Right ventricle myocardium inferior (tissue), 1 donor: Measurements from ENCODE around the gene UBL5. TPM values are rescaled to one million over a fixed set of nuclear protein-coding genes. Genes with fewer than 3 reads are reported as not detected.
A peak's percentile ranks its signal among the peaks of the same experiment; 100 is the strongest.
"Not testable (repeated sequence)": the region's sequence is repeated elsewhere in the genome, so short reads cannot be mapped to it uniquely, and the experiment has no call there.

Experiments
- ATAC-seq: fragments of 200-7000 bp; cut with Tn5 transposase; one replicate; pipeline ENCODE4 v1.9.1; 2020; ENCODE audit warnings: mild to moderate bottlenecking, moderate library complexity
- DNase-seq: peaks from one replicate; pipeline ENCODE4 v3.0.0; 2021; ENCODE audit errors: missing footprints
- intact Hi-C: fragments of 100-400 bp; cut with DNase I; formaldehyde crosslinking; loops from one replicate; pipeline ENCODE4 v1.11.0; 2022
- long read RNA-seq: library from polyadenylated mRNA; unstranded; transcript quantifications from one replicate; pipeline ENCODE4 v2.0.0, GENCODE V29; 2021
- total RNA-seq: library from RNA; stranded (reverse); fragmentation: NEBNext Ultra II Directional; extraction: Animal tissue kit (Norgen Biotek cat#: 25700); gene quantifications from one replicate; pipeline ENCODE4 v1.2.1, GENCODE V29; 2021
- donor health status: DM: no; HTN: yes; CAD: no; lungs with severe emphysema.

Gene UBL5
- 581 TPM for total RNA-seq
- long read RNA-seq, transcript UBL5-202 (5 exons, 432 nt), result major isoform, 101 of 151 reads
- long read RNA-seq, transcript UBL5-201 (5 exons, 513 nt), result minor isoform, 22 of 151 reads
- long read RNA-seq, partial matches to known transcripts, result 23 of 151 reads
- long read RNA-seq, other reads (novel, unspliced or antisense), result 5 of 151 reads

DNA sequence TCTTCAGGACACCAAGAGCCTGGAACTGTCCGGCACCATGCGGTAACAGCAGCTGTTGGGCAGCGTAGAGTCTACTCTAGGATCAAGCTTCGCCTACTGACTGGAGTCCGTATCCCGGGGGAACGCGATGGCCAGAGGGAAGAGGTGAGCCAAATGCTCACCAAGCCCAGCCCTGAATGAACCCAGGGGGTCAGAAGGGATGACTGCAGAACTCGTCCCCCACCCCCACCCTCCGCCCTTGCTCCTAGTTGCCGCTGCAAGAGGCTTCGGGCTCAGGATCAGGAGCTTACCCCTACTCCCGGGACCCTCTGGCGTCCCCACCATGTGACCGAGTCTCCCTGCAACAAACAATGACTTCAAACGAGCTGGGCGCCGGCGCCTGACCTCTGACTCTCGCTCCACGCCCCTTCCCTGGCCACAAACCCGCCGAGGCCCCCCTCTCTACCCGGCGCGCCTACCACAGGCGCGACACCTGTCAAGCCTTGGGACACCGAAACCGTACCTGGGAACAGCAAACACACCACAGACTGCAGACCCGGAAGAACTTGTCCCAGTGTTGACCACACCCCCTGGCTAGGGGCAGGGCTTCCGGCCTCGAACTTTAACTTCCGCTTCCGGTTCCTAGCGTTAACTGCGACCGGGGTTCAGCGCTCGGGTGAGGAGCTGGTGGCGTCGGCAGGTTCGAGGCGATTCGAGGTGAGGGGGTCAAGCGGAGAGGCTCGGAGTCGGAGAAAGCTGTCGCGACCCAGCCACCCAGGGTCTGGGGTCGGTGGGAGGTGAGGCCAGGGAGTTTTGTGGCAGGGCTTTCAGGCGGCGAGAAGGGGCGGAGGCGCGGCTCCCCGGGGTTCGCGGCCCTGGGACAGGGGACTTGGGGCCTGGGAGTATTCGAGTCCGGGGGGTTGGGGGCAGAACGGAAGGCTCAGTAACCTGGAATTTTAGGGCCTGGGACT, at the start of gene UBL5:
UBL5 (plus strand) TSS at position 630 of the 950 bp plus-strand sequence. CDS start 420 bp downstream, outside the sequence.
- DNase-seq (peak; percentile 94), ATAC-seq (peak; percentile 95)
- intact Hi-C loops, result no loop called here

DNA sequence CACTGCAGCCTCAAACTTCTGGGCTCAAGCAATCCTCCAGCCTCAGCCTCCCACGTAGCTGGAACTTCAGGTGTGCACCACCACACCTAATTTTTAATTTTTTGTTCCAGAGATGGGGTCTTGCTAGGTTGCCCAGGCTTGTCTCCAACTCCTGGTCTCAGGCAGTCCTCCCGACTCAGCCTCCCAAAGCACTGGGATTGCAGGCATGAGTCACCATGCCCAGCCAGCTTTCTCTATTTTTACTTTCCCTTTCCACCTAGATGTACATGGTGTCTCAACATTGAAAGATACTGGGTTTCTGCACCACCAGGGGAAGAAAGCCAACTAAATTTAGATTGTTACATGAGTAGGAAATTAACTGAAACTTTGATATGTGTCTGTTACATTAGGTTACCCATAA, 45.4 kb upstream of the UBL5 start:
- no peak for DNase-seq
- no peak for ATAC-seq
- intact Hi-C loops, result no loop called here

DNA sequence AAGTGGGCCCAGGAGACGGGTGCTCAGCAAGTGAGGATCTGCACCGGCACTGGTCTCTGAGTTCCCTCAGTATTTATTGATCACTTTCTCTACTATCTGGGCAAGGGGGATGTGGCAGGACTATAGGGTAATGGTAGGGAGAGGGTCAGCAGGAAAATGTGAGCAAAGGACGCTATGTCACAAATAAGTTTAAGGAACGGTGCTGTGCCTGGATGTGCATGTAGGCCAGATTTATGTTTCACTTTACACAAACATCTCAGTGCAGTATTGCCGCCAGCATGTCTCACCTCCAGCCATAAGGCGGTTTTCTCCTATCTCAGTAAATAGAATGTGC, 43.6 kb upstream of the UBL5 start:
- intact Hi-C loops, result loop anchor here (2.0 kb wide), 1 partner anchor 15 kb away; the partner anchor contains the start of gene ZNF846
- not testable (repeated sequence) for DNase-seq, ATAC-seq

DNA sequence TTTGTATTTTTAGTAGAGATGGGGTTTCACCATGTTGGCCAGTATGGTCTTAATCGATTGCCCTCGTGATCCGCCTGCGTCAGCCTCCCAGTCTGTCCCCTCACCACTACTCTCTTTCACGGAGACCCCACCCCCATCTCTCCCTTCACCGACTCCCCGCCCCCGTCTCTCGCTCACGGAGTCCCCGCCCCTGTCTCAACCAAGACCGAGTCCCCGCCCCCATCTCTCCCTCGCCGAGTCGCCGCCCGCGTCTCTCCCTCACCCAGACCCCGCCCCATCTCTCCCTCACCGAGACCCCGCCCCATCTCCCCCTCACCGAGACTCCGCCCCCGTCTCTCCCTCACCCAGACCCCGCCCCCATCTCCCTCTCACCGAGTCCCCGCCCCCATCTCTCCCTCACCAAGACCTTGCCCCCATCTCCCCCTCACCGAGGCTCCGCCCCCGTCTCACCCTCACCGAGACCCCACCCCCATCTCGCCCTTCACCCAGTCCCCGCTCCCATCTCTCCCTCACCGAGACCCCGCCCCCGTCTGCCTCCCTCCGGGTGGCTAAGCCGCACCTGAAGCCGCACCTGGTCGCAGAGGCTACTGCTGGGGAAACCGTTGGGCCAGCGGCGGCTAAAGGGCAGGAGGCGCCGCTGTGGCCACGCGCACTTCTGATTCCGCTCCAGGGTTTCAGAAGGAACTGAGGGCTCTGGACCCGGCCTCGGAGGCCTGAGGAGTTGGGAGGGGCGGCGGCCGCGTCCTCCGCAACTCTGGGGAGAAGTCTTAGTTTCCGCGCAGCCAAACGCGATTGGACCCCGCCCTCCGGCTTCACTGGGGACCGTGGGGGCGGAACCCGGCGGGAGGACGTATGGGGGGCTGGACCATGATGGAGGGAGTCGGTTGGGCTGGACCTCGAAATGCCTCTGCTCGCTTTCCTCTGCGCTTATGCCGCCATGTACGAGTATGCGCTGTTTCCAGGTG, 42.1 kb upstream of the UBL5 start:
- DNase-seq (peak; percentile 97), ATAC-seq (peak; percentile 93)
- intact Hi-C loops, result loop anchor here (2.0 kb wide), 1 partner anchor 17 kb away; the partner anchor contains the start of gene ZNF846

DNA sequence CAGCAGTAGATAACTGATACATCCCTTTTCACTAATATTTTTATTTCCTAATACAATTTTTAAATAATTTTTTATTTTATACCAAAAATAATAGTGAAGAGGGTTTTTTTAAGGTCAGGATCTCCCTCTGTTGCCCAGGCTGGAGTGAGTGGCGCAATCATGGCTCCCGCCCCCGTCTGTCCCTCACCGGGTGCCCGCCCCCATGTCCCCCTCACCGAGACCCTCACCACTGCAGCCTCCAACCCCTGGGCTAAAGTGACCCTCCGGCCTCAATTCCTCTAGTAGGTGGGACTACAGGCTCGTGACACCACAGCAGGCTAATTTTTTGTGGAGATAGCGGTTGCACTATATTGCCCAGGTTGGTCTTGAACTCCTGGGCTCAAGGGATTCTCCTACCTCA, 41.4 kb upstream of the UBL5 start:
- ATAC-seq (no peak), DNase-seq (no peak)
- intact Hi-C loops, result no loop called here

DNA sequence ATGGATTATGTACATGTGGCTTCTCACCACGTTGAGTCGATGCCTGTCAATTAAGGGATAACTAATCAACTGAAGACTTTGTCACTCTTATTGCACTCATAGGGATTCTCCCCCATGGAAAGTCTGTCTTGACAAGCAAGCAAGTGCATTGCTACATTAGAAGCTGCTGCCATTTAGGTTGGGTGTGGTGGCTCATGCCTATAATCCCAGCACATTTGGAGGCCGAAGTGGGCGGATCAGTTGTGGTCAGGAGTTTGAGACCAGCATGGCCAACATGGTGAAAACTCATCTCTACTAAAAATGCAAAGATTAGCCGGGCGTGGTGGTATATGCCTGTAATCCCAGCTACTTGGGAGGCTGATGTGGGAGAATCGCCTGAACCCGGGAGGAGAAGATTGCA, 40.9 kb upstream of the UBL5 start:
- intact Hi-C loops, result no loop called here
- ATAC-seq (no peak), DNase-seq (no peak)

DNA sequence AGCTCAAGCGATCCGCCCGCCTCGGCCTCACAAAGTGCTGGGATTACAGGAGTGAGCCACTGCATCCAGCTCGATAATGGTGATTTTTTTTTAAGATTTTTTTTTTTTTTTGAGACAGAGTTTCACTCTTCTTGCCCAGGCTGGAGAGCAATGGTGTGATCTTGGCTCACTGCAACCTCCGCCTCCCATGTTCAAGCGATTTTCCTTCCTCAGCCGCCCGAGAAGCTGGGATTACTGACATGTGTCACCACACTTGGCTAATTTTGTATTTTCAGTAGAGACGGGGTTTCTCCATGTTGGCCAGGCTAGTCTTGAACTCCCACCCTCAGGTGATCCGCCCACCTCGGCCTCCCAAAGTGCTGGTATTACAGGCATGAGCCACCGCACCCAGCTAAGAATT, 39.1 kb upstream of the UBL5 start:
- ATAC-seq, intact Hi-C loops, DNase-seq: not testable (repeated sequence)

DNA sequence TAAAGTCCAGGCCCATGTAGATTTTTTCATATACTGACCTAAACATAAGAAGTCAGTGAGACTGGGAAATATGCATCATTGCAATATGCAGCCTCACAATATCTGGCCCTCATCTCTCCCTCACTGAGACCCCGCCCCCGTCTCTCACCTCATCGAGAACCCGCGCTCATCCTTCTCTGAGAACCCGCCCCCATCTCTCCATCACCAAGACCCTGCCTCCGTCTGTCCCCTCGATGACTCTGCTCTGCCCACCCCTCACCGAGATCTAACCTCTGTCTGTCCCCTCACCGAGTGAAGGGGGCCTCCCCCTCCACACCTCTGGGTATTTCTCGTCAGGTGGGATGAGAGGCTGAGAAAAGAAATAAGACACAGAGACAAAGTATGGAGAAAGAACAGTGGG, 38.7 kb upstream of the UBL5 start:
- intact Hi-C loops, result no loop called here
- ATAC-seq, result no peak
- DNase-seq, result no peak

DNA sequence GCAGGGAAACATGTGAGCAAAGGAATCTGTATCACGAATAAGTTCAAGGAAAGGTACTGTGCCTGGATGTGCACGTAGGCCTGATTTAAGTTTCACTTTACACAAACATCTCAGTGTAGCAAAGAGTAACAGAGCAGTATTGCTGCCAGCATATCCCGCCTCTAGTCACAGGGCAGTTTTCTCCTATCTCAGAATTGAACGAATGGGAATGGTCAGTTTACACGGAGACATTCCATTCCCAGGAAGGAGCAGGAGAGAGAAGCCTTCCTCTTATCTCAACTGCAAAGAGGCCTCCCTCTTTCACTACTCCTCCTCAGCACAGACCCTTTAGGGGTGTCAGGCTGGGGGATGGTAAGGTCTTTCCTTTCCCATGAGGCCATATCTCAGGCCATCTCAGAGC, 38.1 kb upstream of the UBL5 start:
- intact Hi-C loops, ATAC-seq, DNase-seq: not testable (repeated sequence)

DNA sequence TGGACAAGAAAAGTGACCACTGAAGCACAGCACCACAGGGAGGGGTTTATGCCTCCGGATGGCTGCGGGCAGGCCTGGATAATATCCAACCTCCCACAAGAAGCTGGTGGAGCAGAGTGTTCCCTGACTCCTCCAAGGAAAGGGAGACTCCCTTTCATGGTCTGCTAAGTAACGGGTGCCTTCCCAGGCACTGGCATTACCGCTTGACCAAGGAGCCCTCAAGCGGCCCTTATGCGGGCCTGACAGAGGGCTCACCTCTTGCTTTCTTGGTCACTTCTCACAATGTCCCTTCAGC, 36.7 kb upstream of the UBL5 start:
- intact Hi-C loops, result loop anchor here (5.0 to 10.0 kb wide), 4 partner anchors 356 to 956 kb away; partner anchors contain the start of genes MBD3L1, ZNF266, ZNF317 and ZNF558
- not testable (repeated sequence) for DNase-seq

DNA sequence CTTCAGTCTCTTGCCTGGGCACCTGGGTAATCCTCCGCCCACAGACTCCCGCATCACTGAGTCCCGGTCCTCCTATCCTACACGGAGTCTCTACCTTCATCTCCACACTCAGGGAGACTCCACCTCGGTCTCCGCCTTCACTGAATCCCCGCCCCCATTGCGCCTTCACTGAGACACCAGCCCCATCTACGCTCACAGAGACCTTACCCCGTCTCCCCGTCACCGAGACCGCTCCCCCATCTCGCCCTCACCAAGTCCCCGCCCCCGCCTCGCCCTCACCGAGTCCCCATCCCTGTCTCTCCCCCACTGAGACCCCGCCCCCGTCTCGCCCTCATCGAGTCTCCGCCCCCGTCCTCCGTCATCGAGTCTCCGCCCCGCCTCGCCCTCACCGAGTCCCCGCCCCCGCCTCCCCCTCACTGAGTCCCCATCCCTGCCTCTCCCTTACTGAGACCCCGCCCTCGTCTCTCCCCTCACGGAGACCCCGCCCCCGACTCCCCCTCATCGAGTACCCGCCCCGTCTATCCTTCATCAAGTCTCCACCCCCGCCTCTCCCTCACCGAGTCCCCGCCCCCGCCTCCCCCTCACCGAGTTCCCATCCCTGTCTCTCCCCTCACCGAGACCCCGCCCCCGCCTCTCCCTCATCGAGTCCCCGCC, 36.0 kb upstream of the UBL5 start:
- intact Hi-C loops, result loop anchor here (1.0 to 10.0 kb wide), 5 partner anchors 28 to 957 kb away; partner anchors contain the start of genes FBXL12, MBD3L1, ZNF266 and ZNF317
- DNase-seq, result peak; percentile 97
- peak; percentile 81 for ATAC-seq

More for the DNA sequence above, 36.7 kb upstream of the UBL5 start:
- not testable (repeated sequence) for ATAC-seq

DNA sequence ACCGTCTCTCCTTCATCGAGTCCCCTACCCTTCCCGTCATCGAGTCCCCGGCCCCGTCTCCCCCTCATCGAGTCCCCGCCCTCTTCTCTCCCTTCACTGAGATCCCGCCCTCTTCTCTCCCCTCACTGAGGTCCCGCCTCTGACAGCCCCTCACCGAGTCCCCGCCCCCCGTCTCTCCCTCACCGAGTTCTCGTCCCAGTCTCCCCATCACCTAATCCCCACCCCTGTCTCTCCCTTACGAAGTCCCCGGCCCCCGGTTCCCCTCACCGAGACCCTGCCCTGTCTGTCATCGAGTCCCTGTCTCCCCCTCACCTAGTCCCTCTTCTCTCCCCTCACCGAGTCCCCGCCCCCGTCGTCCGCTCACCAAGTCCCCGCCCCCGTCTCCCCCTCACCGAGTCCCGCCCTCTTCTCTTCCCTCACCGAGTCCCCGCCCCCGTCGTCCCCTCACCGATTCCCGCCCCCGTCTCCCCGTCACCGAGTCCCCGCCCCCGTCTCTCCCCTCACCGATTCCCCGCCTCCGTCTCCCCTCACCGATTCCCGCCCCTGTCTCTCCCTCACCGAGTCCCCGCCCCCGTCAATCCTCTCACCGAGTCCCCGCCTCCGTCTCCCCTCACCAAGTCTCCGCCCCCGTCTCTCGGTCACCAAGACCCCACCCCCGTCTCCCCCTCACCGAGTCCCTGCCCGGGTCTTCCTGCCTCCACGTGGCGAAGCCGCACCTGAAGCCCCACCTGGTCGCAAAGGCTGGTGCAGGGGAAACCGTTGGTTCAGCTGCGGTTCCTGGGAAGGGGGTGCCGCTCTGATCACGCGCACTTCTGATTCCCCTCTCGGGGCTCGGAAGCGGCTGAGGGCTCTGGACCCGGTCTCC, 35.3 kb upstream of the UBL5 start:
- intact Hi-C loops, result loop anchor here (1.0 to 10.0 kb wide), 5 partner anchors 27 to 958 kb away; partner anchors contain the start of genes FBXL12, MBD3L1, ZNF266 and ZNF317
- DNase-seq (peak; percentile 97), ATAC-seq (peak; percentile 76)

DNA sequence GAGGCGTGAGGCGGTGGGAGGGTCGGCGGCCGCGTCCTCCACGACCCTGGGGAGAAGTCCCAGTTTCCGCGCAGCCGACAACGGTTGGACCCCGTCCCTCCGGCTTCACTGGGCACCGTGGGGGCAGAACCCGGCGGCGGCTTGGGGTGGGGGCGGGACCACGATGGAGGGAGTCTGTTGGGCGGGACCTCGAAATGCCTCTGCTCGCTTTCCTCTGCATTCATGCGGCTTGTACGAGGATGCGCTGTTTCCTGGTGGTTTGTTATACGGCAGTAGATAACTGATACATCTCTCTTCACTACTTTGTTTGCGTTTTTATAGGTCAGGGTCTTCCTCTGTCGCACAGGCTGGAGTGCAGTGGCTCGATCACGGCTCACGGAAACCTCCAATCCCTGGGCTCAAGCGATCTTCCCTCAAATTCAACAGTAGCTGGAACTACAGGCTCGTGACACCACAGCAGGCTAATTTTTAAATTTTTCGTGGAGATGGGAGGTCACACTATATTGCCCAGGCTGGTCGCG, 34.6 kb upstream of the UBL5 start:
- intact Hi-C loops, result loop anchor here (5.0 to 10.0 kb wide), 4 partner anchors 358 to 958 kb away; partner anchors contain the start of genes MBD3L1, ZNF266, ZNF317 and ZNF558
- DNase-seq (peak; percentile 81), ATAC-seq (peak; percentile 17)

DNA sequence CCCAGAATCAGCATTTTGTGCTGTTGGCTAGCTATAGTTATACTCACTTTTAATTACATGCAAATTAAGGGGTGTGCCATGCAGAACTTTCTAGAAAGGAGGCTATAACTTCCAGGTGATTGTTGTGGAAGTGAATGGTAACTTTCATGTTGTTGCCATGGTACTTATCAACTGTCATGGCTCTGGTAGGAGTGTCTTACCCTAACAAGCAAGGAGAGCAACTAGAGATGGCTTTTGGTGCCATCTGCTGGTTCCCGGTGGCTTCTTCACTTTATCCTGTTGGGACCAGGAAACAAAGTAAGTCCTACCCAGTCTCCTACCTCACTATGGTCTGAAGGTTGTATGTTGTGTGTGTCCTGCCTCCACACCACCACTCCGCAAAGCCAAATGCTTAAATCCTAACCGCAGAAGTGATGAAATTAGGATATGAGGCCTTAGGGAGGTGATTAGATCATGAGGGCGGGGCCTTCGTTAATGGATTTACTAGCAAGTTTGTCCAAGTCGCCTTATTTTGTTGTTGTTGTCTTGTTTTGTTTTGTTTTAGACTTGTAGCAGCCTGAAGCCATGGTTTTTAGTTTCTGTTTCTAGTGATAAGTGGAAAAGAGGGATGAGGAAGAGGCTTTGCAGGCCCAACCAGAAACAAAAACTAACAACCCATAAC, 31.5 kb upstream of the UBL5 start:
- DNase-seq (peak; percentile 80), ATAC-seq (peak; percentile 24)
- intact Hi-C loops, result loop anchor here (1.0 to 10.0 kb wide), 5 partner anchors 171 to 961 kb away; partner anchors contain the start of genes MBD3L1, ZNF266, ZNF558 and ZNF561

DNA sequence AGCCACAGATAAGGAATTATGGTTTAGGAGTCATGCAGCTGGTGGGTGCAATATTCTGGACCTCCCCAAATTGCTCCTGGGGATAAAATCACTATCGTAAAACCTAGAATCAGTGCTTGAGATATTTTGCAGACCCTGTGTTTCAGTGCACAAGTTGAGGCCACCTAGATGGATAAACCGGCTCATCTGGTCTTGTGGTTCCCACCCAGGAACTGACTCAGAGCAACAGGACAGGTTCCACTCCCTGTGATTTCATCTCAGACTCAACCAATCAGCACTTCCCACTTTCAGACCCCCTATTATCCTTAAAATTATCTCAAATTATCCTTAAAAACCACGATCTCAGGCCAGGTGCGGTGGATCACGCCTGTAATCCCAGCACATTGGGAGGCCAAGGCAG, 29.8 kb upstream of the UBL5 start:
- no peak for DNase-seq
- no peak for ATAC-seq
- intact Hi-C loops, result loop anchor here (2.0 to 10.0 kb wide), 4 partner anchors 177 to 963 kb away; partner anchors contain the start of genes MBD3L1, ZNF266, ZNF558 and ZNF561

DNA sequence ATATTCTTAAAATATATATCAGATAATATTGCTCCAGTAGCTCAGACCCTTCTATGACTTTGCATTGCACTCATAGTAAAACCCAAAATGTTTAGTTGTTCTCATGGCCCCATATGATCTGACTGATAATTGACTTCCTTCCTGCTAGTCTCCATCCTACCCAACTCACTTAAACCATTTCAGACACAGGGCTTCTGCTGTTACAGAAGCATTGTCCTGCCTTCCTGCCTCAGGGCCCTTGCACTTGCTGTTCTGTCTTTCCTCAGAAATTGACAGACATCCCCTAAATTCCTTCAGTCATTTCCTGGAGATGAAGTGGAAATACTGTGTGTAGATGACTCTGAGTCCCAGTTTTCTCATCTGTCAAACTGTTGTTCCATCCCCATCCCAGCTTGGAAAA, 28.6 kb upstream of the UBL5 start:
- no peak for ATAC-seq
- intact Hi-C loops, result loop anchor here (5.0 to 10.0 kb wide), 3 partner anchors 212 to 964 kb away; partner anchors contain the start of genes MBD3L1, ZNF266 and ZNF558
- no peak for DNase-seq
